ENCODE measurements around the gene KY.

The KY gene

DNA sequence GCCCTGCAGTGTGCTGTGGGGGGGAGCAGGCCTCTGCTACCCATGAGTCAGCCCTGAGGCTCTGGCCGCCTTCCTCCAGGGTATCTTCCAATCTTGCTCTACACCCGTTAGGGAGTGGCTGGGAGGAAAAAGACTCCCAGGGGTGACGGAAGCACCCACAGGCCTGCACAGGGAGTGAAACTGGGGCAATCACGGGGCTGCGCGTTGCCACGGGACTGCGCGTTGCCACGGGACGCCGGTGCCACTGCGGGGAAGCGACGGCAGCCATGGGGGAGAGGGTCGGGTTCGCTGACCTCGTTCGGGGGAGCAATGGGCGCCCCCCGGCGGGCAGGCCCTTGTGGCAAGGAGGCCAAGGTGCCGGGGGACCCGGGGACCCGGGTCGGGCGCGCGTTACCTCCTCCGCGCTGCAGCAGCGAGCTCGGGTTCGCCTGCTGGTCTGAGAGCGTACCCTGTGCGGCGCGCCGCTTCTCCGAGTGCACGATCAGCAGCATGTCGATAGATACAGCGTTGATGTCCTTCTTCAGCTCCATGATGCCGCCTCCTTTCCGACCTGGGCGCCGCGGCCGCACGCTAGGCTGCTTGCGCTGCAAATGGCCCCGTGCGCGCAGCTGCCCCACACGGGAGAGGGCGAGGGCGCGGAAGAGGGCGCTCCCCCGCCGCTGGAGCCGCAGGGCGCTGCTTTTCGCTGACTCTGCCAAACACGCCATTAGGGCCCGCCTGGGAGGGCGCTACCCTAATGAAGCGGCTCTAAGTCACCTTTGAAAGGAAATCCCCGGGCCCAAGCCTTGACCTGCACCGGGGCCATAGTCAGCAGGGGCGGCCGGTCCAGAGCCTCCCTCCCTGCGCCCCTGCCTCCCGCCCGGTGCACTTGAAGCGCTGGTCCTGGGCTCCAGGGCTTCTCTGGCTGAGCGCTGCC is at the start of gene KY:
KY (minus strand) TSS at position 592 of the 916 bp plus-strand sequence; CDS start at position 530, 62 bp downstream.
- peak; percentile 50 for DNase-seq (ENCODE audit: low spot score)

DNA sequence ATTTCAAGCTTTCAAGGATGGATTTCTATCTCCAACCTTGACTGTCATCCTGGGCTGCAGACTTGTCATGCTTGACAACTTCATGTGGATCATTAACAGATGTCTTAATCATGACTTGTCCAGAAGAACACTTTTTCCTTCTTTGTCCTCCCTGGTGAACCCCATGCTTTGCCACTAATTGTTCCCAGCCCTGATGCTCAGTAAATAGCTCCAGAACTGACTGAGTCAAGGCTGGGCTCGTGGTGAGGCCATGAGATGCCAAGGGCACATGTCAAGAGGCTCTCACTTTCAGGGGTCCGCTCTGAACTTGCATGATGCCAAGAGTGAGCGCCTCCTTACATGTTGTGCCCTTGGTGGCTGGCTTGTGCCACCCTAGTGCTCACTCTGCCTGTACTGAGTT is 48.9 kb upstream of the KY start:
- no peak for DNase-seq (ENCODE audit: low spot score)

DNA sequence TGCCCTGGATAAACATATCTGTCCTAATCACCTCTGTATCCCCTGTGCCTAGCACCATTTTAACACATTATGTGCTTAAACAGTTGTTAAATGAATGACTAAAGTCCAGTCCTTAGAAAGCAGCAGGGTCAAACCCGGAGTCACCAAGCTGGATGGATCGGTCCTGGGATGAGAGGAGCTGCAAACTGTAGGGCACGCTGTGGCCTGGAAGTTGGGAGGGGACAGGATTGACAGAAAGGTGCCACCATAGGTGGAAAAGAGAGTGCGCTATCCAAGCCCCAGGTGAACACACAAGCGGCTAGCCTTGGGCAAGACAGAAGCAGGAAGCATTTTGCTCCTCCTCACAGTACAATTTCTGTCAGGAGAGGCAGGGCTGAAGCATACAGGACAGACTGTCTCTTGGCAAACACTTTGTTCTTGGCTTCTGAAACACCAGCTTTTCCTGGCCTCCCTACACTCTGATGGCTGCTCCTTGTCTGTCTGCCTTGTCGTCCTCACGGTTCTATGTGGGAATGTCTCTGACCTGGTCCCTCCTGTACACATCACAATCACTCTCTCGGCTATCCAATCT is 48.4 kb upstream of the KY start:
- no peak for DNase-seq (ENCODE audit: low spot score)

GRCh38 chr3:134697830-134698689 is 47.2 kb upstream of the KY start:
- peak; percentile 27 for DNase-seq (ENCODE audit: low spot score)

DNA sequence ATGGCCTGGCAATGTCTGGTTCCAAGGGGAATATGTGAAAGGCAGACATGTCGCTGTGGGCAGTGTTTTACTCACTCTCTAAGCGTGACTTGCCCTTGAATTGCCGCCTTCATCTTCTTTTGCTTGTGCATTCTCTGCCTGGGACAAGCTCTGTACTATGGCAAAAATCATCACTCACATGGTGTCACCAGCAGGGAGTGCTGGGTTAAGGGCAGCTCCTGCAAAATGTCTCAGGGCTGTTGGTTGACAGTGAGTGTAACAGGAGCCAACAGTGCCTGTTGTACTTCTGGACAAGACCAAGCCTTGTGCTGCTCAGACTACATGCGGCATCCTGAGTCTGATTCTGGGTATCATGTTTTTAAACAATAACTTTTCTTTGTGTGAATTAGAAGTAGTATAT is 45.3 kb upstream of the KY start:
- no peak for DNase-seq (ENCODE audit: low spot score)

- no peak for DNase-seq (ENCODE audit: low spot score)
These were observed 44.2 kb upstream of the KY start for GRCh38 chr3:134694946-134695543.

GRCh38 chr3:134694466-134694865 is 43.6 kb upstream of the KY start:
- DNase-seq (ENCODE audit: low spot score), result peak; percentile 58

GRCh38 chr3:134693804-134694203 is 43.0 kb upstream of the KY start:
- no peak for DNase-seq (ENCODE audit: low spot score)

DNA sequence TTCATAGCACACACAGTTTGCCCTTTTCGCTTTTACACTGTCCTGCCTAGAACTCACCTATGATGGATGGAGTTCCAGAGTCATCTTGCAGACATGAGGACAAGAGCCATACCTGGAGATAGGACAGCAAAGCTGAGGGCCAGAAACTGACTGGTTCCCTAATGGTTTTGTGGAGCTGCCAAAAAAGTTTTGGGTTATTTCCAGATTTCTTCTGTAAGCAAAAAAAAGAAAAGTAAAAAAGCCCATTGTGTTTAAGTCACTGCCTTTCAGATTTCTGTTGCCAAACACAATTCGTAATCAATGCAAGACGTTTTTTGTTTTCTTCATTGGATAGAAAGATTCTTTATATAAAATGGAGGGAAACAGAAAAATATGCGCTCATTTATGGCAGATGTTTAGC is 42.4 kb upstream of the KY start:
- DNase-seq (ENCODE audit: low spot score), result no peak

GRCh38 chr3:134690226-134690625 is 39.4 kb upstream of the KY start:
- no peak for DNase-seq (ENCODE audit: low spot score)

DNA sequence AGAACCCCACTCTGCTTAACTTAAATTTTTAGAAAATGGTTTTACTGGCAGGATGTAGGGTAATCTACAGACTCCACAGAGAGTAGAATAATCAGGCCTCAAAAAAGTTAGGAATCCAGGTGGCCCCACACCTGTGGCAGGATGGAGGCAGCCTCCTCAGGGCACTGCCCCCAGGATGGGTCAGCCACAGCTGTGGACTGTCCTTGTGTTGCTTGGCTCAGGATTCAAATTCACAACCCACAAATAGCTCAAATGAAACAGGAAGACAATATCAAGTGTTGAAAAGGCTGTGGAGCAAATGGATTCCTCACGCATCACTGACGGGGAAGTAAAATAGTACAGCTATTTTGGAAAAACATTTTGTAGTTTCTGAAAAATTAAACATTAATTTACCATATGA is 36.8 kb upstream of the KY start:
- DNase-seq (ENCODE audit: low spot score), result no peak

- DNase-seq (ENCODE audit: low spot score), result no peak
These were observed 35.3 kb upstream of the KY start for GRCh38 chr3:134685929-134686802.

- no peak for DNase-seq (ENCODE audit: low spot score)
These were observed 31.5 kb upstream of the KY start for GRCh38 chr3:134682196-134682880.

- no peak for DNase-seq (ENCODE audit: low spot score)
These were observed 30.7 kb upstream of the KY start for GRCh38 chr3:134681522-134681900.

- DNase-seq (ENCODE audit: low spot score), result no peak
These were observed 30.1 kb upstream of the KY start for GRCh38 chr3:134680796-134681521.

- no peak for DNase-seq (ENCODE audit: low spot score)
These were observed 27.1 kb upstream of the KY start for GRCh38 chr3:134677987-134678308.

DNA sequence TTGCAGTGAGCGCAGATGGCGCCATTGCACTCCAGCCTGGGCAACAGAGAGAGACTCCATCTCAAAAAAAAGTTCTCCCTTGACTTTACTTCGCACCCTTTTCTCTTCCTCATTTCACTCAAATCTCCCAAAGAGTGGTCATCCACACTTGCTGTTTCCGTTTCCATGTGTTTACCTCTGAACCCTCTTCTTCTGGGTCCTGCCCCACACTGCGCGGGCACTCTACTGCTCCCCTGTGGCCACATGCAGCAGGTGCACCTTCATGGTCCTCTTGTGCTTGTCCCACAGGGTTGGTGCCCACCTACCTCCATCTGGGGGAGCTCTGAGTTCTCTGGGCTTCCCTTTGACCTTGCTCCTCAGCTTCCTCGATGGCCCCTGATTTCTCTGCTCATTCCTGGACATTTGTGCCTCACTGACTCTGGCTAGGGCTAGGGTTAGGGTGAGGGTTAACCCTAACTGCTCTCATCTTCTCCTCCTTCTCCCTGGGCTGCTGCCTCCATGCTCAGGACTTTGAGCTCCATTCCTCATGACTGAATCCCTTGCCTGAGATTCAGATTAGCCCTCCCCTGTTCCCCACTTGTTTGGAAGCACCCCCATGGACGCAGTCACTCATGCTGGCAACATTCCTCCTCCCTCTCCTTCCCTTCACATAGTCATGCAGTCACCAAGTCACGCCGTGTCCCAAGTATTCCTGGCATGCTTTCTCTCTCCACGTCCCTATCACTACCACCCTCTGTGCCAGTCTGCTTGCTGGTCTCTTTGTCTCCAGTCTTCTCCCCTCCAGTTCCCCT is 26.6 kb upstream of the KY start:
- DNase-seq (ENCODE audit: low spot score), result no peak

GRCh38 chr3:134675726-134676256 is 25.0 kb upstream of the KY start:
- DNase-seq (ENCODE audit: low spot score), result no peak

GRCh38 chr3:134672571-134672970 is 21.7 kb upstream of the KY start:
- no peak for DNase-seq (ENCODE audit: low spot score)
